Keratinocyte (primary cell): ENCODE data around the gene OR10V1.

Source experiments
- CTCF ChIP-seq, 3 experiments: IDR thresholded peaks in 1 of 3; conservative IDR thresholded peaks in 1 of 3; optimal IDR thresholded peaks in 1 of 3; 2 replicates in 2 of 3; 3 replicates in 1 of 3; pipeline versions ENCODE3 to v1.5.1; 2011; ENCODE audit warnings: low read length in 3 of 3, mild to moderate bottlenecking in 3 of 3, moderate library complexity in 2 of 3, control low read depth in 1 of 3, inconsistent platforms in 1 of 3; ENCODE audit not compliant: insufficient read depth in 2 of 3; ENCODE audit errors: extremely low read depth in 1 of 3
- EZH2 ChIP-seq: IDR thresholded peaks from one replicate; pipeline ENCODE4 v1.6.1; 2012; ENCODE audit warnings: inconsistent platforms, mild to moderate bottlenecking, low read length, moderate library complexity

- TF ChIP-seq CTCF (optimal IDR thresholded peaks at IDR 0.05 in 1 of 3, IDR thresholded peaks at IDR 0.05 in 1 of 3, conservative IDR thresholded peaks at IDR 0.05 in 1 of 3; ENCODE audit: extremely low read depth in 1 of 3, insufficient read depth in 2 of 3, low read length in 3 of 3), result no peak
- no peak for TF ChIP-seq EZH2
Measured at GRCh38 chr11:59706518-59707285, 6.9 kb downstream of the OR10V1 start.
